Mucosa of descending colon (tissue), 3 donors: ENCODE measurements around the gene S100A16. TPM values are rescaled to one million over a fixed set of nuclear protein-coding genes. Genes with fewer than 3 reads are reported as not detected.

Experiments
- ATAC-seq: fragments of 200-7000 bp; cut with Tn5 transposase; one replicate; pipeline ENCODE4 v1.9.1; 2020; ENCODE audit warnings: mild to moderate bottlenecking, moderate library complexity
- DNase-seq, 3 donors: peaks; one replicate each; pipeline ENCODE4 v3.0.0-alpha.2; 2020
- H3K36me3 ChIP-seq: fragments of 200-600 bp; one replicate; pipeline ENCODE4 v1.8.0; 2021; ENCODE audit warnings: low read depth, mild to moderate bottlenecking
- H3K4me1 ChIP-seq: fragments of 200-600 bp; one replicate; pipeline ENCODE4 v1.8.0; 2021; ENCODE audit warnings: low read depth, mild to moderate bottlenecking
- H3K4me3 ChIP-seq: fragments of 200-600 bp; one replicate; pipeline ENCODE4 v1.8.0; 2021; ENCODE audit warnings: mild to moderate bottlenecking
- H3K9me3 ChIP-seq: fragments of 200-600 bp; one replicate; pipeline ENCODE4 v1.8.0; 2021; ENCODE audit warnings: mild to moderate bottlenecking
- CTCF ChIP-seq: fragments of 200-600 bp; IDR thresholded peaks from one replicate; pipeline ENCODE4 v1.8.0; 2022; ENCODE audit warnings: antibody characterized with exemption, mild to moderate bottlenecking
- intact Hi-C, 2 donors: fragments of 100-400 bp; cut with DNase I in 1 of 2; cut with micrococcal nuclease in 1 of 2; formaldehyde crosslinking; loops; one replicate each; pipeline versions ENCODE4 v1.11.0 to v1.11.1; 2022; cut with DNase I, micrococcal nuclease
- total RNA-seq, 3 donors: library from RNA; stranded (reverse); fragmentation: NEBNext Ultra II Directional in 2 of 3; extraction: Animal tissue kit (Norgen Biotek cat#: 25700) in 2 of 3; gene quantifications; one replicate each; pipeline versions ENCODE4 v1.2.1 to v1.2.4, GENCODE V29; 2021 to 2023
- donor health status: DM: no; HTN: no; CAD: no; lungs with moderate emphysema.
- donor health status: DM: no; HTN: no; CAD: no.
- donor health status: DM: no; HTN: yes; CAD: no.

S100A16 gene
- total RNA-seq, 3 donors from 2014 or later = 79.9 to 156 (median 139) TPM

- DNase-seq = no peak
- no peak for ATAC-seq
- H3K4me3 ChIP-seq = no peak overlapping the region
- peaks cover 15% of the 10 kb centered on the region for H3K4me1 ChIP-seq
- no peaks in the 10 kb centered on the region for H3K36me3 ChIP-seq
- intact Hi-C loops = no loop called here
- peaks cover 2% of the 10 kb centered on the region for H3K9me3 ChIP-seq
- no peak for TF ChIP-seq CTCF
These were observed 39.6 kb downstream of the S100A16 start for GRCh38 chr1:153573351-153573750.

- no peak overlapping the region for H3K4me3 ChIP-seq
- H3K36me3 ChIP-seq = no peaks in the 10 kb centered on the region
- peaks cover 20% of the 10 kb centered on the region for H3K4me1 ChIP-seq
- intact Hi-C loops = no loop called here
- peak; percentile 67 for TF ChIP-seq CTCF
- H3K9me3 ChIP-seq = peaks cover 2% of the 10 kb centered on the region
- peak; percentile 83 to 93 (median 91) for DNase-seq
- ATAC-seq = peak; percentile 85
These were observed 40.3 kb downstream of the S100A16 start for GRCh38 chr1:153572569-153573015.

- intact Hi-C loops = no loop called here
These were observed 41.2 kb downstream of the S100A16 start for GRCh38 chr1:153571706-153572105.

GRCh38 chr1:153570874-153571273, 42.1 kb downstream of the S100A16 start:
- no peak for ATAC-seq
- H3K4me3 ChIP-seq = no peak overlapping the region
- no peak for DNase-seq
- peaks cover 30% of the 10 kb centered on the region for H3K4me1 ChIP-seq
- TF ChIP-seq CTCF = no peak
- intact Hi-C loops = no loop called here
- peaks cover 2% of the 10 kb centered on the region for H3K9me3 ChIP-seq
- no peaks in the 10 kb centered on the region for H3K36me3 ChIP-seq

More at GRCh38 chr1:153571706-153572105, 41.2 kb downstream of the S100A16 start:
- Histone ChIP-seq H3K9me3 (peaks cover 2% of the 10 kb centered on the region), H3K4me3 (no peak overlapping the region), H3K36me3 (no peaks in the 10 kb centered on the region), H3K4me1 (peaks cover 22% of the 10 kb centered on the region)
- no peak for TF ChIP-seq CTCF
- DNase-seq (no peak), ATAC-seq (no peak)

- intact Hi-C loops = loop anchor here (2.0 to 5.0 kb wide), 3 partner anchors 37 to 59 kb away; no protein-coding TSS in a partner anchor
- H3K4me1 ChIP-seq = peaks cover 37% of the 10 kb centered on the region
These were observed 43.5 kb downstream of the S100A16 start for GRCh38 chr1:153569465-153569864.

More at GRCh38 chr1:153569465-153569864, 43.5 kb downstream of the S100A16 start:
- Histone ChIP-seq H3K36me3 (no peaks in the 10 kb centered on the region), H3K9me3 (no peaks in the 10 kb centered on the region), H3K4me3 (no peak overlapping the region)
- no peak for ATAC-seq
- DNase-seq = no peak
- TF ChIP-seq CTCF = no peak
